Measurements from ENCODE around the gene ZDHHC14. TPM values are rescaled to one million over a fixed set of nuclear protein-coding genes. Genes with fewer than 3 reads are reported as not detected.

ZDHHC14 gene
- total and polyA plus RNA-seq, 2 experiments from 2014 or later = 7.5 to 10.1 TPM

DNA sequence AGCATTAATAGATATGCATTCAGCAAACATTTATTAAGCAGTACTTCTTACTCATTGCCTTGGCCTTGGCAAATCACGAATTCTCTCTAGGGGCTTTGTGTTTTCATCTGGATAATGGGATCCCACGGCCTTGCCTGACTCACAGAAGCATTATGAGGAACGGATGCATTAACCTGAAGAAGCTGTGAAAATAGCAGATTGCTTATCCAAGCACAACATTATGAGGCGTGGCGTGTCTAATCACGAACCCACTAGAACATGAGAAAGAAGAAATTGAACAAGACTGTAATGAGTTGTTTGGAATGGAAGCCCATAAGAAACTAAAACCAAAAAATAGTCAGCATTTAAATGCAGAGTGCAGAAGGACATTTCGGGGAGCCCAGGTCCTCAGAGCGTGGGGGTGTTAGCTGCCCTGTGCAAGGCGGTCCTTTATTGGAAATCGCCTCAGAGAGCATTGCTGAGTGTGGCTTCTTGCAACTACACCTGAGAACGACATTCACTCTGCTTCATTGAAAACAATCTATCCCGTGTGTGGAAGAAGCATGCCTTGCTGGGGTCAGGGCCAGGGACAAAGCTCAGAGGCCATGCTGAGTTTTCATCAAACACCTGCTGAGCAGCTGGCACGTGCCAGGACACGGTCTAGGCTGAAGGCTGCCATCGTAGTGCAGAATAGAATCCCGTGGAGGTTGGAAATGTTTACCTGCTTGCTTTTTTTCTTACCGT lies 179.9 kb downstream of the ZDHHC14 start:
- TF ChIP-seq, protein P1, sequence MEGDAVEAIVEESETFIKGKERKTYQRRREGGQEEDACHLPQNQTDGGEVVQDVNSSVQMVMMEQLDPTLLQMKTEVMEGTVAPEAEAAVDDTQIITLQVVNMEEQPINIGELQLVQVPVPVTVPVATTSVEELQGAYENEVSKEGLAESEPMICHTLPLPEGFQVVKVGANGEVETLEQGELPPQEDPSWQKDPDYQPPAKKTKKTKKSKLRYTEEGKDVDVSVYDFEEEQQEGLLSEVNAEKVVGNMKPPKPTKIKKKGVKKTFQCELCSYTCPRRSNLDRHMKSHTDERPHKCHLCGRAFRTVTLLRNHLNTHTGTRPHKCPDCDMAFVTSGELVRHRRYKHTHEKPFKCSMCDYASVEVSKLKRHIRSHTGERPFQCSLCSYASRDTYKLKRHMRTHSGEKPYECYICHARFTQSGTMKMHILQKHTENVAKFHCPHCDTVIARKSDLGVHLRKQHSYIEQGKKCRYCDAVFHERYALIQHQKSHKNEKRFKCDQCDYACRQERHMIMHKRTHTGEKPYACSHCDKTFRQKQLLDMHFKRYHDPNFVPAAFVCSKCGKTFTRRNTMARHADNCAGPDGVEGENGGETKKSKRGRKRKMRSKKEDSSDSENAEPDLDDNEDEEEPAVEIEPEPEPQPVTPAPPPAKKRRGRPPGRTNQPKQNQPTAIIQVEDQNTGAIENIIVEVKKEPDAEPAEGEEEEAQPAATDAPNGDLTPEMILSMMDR (IDR thresholded peaks at IDR 0.05; ENCODE audit: low read depth, low read length) = no peak
- Histone ChIP-seq H3K27me3 (no peaks in the 10 kb centered on the region), H3K4me1 (ENCODE audit: low read depth) (no peaks in the 10 kb centered on the region), H3K27ac (no peak overlapping the region), H3K36me3 (no peaks in the 10 kb centered on the region), H3K9me3 (ENCODE audit: low read depth) (no peaks in the 10 kb centered on the region), H3K4me3 (no peak overlapping the region)
- DNase-seq (ENCODE audit: low read depth in 1 of 2, low spot score in 1 of 2) = no peak

DNA sequence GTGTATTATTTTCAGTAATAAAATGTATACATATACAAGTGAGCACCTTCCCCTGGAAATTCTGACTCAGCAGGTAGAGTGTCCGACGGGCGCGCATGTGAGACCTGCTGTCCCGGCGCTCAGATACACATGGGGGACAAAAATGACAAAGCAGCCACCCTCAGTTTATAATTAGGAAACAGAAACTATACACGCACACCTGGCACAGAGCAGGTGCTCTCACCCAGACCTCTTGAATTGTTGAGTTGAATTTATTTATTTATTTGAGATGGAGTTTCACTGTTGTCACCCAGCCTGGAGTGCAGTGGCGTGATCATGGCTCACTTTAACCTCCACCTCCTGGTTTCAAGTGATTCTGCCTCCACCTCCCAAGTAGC lies 180.4 kb downstream of the ZDHHC14 start:
- Histone ChIP-seq H3K9me3 (ENCODE audit: low read depth) (no peaks in the 10 kb centered on the region), H3K27me3 (no peaks in the 10 kb centered on the region), H3K36me3 (no peaks in the 10 kb centered on the region), H3K4me1 (ENCODE audit: low read depth) (no peaks in the 10 kb centered on the region), H3K27ac (no peak overlapping the region), H3K4me3 (no peak overlapping the region)
- TF ChIP-seq, protein P1 (IDR thresholded peaks at IDR 0.05; ENCODE audit: low read depth, low read length) = no peak
- DNase-seq (ENCODE audit: low read depth in 1 of 2, low spot score in 1 of 2) = no peak

DNA sequence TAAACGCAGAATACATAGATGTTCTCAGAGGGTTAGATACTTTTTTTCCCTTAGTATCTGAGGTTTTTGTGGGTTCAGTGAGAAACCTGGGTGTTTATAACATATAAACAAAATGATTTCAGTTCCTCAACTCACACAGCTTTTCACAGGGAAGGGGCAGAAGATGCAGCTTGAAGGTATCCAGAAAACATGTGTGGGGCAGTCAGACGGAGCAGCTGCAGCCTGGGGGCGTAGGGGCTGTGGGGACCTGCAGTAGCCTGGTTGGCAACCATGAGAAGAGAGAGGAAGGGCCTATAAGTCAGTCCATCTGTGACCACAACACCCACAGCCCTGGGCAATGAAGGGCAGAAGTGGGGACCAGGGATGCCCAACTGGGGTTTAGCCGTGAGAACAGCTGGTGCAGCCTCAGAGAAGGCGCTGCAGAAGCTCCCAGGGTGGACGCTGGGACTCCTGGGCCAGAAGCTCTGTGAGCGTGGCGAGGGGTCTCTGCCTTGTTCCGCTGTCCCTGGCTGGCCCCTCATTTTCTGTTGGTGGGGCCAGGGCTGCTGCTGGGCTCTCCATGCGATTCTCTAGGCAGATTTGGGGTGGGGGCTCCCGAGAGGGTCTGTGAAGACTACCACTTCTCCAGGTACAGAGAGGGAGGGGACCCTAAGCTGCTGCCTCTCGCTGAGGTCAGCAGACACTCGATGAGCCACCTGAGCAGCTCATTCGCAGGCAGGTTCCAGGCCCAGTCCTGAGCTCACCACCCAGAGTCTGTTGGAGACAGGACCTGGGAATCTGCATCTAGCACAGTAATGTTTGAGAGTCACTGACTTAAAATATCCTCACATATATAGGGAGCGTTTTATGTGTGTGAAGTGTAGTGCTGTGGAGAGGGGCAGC lies 181.2 kb downstream of the ZDHHC14 start:
- DNase-seq (ENCODE audit: low read depth in 1 of 2, low spot score in 1 of 2) = no peak
- TF ChIP-seq, protein P1 (IDR thresholded peaks at IDR 0.05; ENCODE audit: low read depth, low read length) = no peak
- no peaks in the 10 kb centered on the region for H3K27me3 ChIP-seq

DNA sequence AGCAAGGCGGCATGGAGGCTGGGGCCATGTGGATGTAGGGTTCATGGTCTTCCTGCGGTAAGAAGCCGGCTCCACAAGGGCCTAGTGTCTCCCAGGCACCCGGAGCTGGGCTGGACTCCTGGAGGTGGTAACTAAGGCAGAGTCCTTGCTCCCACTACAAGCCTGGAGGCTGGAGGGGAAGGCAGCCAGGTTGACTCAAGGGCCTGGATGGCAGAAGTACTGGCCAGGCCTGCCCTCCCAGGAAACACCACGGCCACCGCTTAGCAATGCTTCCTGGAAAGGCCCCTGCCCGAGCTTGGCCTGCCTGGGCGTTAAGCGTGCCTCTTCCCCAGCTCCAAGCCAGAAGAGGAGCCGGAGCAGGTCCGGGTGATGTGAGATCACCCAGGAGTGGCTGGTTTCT lies 182.0 kb downstream of the ZDHHC14 start:
- H3K36me3 ChIP-seq = no peaks in the 10 kb centered on the region
- TF ChIP-seq, protein P1 (IDR thresholded peaks at IDR 0.05; ENCODE audit: low read depth, low read length) = no peak
- no peaks in the 10 kb centered on the region for H3K4me1 ChIP-seq (ENCODE audit: low read depth)
- H3K27ac ChIP-seq = no peak overlapping the region
- no peaks in the 10 kb centered on the region for H3K27me3 ChIP-seq
- no peak for DNase-seq (ENCODE audit: low read depth in 1 of 2, low spot score in 1 of 2)
- H3K9me3 ChIP-seq (ENCODE audit: low read depth) = no peaks in the 10 kb centered on the region
- no peak overlapping the region for H3K4me3 ChIP-seq

More for the DNA sequence above, 181.2 kb downstream of the ZDHHC14 start:
- no peaks in the 10 kb centered on the region for H3K36me3 ChIP-seq
- no peaks in the 10 kb centered on the region for H3K4me1 ChIP-seq (ENCODE audit: low read depth)
- H3K9me3 ChIP-seq (ENCODE audit: low read depth) = no peaks in the 10 kb centered on the region
- H3K27ac ChIP-seq = no peak overlapping the region
- H3K4me3 ChIP-seq = no peak overlapping the region

DNA sequence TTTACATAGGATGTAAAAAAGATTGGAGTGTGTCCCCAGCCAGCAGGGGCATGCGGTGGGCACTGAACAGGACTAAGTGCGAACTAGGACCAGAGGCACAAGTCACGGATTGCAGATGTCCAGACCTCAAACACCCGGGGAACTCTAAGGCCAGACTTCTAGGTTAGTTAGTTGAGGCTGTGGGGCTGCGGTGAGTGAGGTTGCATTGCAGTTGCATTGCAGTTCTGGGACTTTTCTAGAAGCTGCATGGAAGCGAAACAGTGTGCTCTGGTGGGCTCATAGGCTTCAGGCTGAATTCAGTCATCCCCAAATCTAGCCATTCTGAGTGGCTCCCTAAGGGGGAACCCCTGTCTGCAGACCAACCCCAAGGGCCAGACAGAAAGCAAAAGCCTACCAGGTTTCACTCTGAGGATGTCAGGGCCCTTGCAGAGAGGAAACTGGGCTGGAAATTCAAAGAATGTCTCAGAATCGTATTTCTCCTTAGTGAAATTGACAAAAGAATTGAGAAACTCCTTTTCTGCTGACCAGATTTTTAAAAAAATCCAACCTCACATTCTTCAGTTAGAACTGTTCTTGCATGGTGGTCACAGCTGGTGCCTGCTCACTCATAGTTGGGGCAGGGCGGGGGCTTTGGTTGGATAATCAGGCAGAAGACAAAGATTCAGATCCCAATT lies 182.8 kb downstream of the ZDHHC14 start:
- no peaks in the 10 kb centered on the region for H3K36me3 ChIP-seq
- no peak overlapping the region for H3K27ac ChIP-seq
- no peaks in the 10 kb centered on the region for H3K27me3 ChIP-seq
- DNase-seq (ENCODE audit: low read depth in 1 of 2, low spot score in 1 of 2) = no peak
- H3K4me3 ChIP-seq = no peak overlapping the region
- no peaks in the 10 kb centered on the region for H3K9me3 ChIP-seq (ENCODE audit: low read depth)
- H3K4me1 ChIP-seq (ENCODE audit: low read depth) = no peaks in the 10 kb centered on the region
- TF ChIP-seq, protein P1 (IDR thresholded peaks at IDR 0.05; ENCODE audit: low read depth, low read length) = no peak
